ENCODE measurements around the gene ZNF780A. TPM values are rescaled to one million over a fixed set of nuclear protein-coding genes. Genes with fewer than 3 reads are reported as not detected.

ZNF780A gene
- total and polyA plus RNA-seq, 2 of the 8 experiments (the other 6 are each of a cell fraction or from before 2014, with no cell fraction given): 3.5 to 12.0 TPM

DNA sequence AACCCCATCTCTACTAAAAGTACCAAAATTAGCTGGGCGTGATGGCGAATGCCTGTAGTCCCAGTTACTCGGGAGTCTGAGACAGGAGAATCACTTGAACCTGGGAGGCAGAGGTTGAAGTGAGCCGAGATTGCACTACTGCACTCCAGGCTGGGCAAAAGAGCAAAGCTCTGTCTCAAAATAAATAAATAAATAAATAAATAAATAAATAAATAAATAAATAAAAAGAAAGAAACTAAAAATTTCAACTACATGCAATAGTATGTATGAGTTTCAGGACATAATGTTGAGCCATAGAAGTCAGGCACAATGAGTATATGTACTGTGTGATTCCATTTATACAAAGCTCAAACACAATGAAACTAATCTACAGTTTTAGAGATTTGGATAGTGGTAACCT is 12.9 kb upstream of the ZNF780A start:
- 91% methylated on average over 4 of the region's 4 CpGs; no CpG with 5 or more reads in 1 of the 2 experiments for WGBS, 2 experiments (ENCODE audit: extremely low coverage in 1 of 2, insufficient coverage in 1 of 2, insufficient read length in 1 of 2, insufficient replicate concordance in 2 of 2, low coverage in 1 of 2, low lambda C conversion rate in 2 of 2, missing lambda C conversion rate in 1 of 2)
- H3K27ac ChIP-seq (ENCODE audit: low read depth, low read length): no peak overlapping the region
- no peak overlapping the region for H3K4me2 ChIP-seq (ENCODE audit: insufficient read depth in 1 of 2, low read depth in 2 of 2, low read length in 2 of 2)
- H4K20me1 ChIP-seq (replicated peaks in 1 of 2; ENCODE audit: control insufficient read depth in 1 of 2, insufficient read depth in 2 of 2, low read length in 2 of 2): no peaks in the 10 kb centered on the region
- no peaks in the 10 kb centered on the region for H3K23me2 ChIP-seq (ENCODE audit: low read depth, low read length)
- no peak overlapping the region for H3K9ac ChIP-seq (replicated peaks in 1 of 4; ENCODE audit: extremely low read depth in 1 of 4, low read depth in 3 of 4, low read length in 3 of 4)
- H2BK15ac ChIP-seq (ENCODE audit: low read length): no peak overlapping the region
- peaks cover 6 to 7% of the 10 kb centered on the region in 2 experiments; a peak in 3 of 4 replicates for H3K9me3 ChIP-seq (ENCODE audit: insufficient read depth in 2 of 2, low read depth in 1 of 2, low read length in 1 of 2)
- no peak overlapping the region for H2BK12ac ChIP-seq (ENCODE audit: low read depth, low read length)
- no peak overlapping the region for H4K91ac ChIP-seq (replicated peaks; ENCODE audit: insufficient read length, low read length)
- H4K8ac ChIP-seq (ENCODE audit: extremely low read depth, insufficient read depth, low read length): no peak overlapping the region
- no peaks in the 10 kb centered on the region for H3K79me2 ChIP-seq (ENCODE audit: control insufficient read depth in 1 of 2, insufficient read depth in 2 of 2, low read length in 2 of 2)
- no peaks in the 10 kb centered on the region; the same call in 1 of the 2 replicates for H3K79me1 ChIP-seq (ENCODE audit: low read depth, low read length)
- H4K5ac ChIP-seq (ENCODE audit: insufficient read length, low read depth, low read length): no peak overlapping the region
- no peaks in the 10 kb centered on the region for H3K27me3 ChIP-seq (replicated peaks in 1 of 4; ENCODE audit: control insufficient read depth in 3 of 4, extremely low read depth in 1 of 4, insufficient read depth in 3 of 4, low read length in 3 of 4)
- no peaks in the 10 kb centered on the region for H3K4me1 ChIP-seq (replicated peaks in 1 of 4; ENCODE audit: control insufficient read depth in 3 of 4, insufficient read depth in 4 of 4, low read length in 3 of 4)
- TF ChIP-seq, protein P1, sequence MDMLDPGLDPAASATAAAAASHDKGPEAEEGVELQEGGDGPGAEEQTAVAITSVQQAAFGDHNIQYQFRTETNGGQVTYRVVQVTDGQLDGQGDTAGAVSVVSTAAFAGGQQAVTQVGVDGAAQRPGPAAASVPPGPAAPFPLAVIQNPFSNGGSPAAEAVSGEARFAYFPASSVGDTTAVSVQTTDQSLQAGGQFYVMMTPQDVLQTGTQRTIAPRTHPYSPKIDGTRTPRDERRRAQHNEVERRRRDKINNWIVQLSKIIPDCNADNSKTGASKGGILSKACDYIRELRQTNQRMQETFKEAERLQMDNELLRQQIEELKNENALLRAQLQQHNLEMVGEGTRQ (IDR thresholded peaks at IDR 0.05; ENCODE audit: low read length): no peak
- TF ChIP-seq RBBP5 (IDR thresholded peaks at IDR 0.05; ENCODE audit: borderline replicate concordance, low read depth, low read length) (no peak), POLR2A (IDR thresholded peaks at IDR 0.05; ENCODE audit: control extremely low read depth in 1 of 2, low read depth in 2 of 2, low read length in 2 of 2) (no peak), EZH2 (IDR thresholded peaks at IDR 0.05; ENCODE audit: low read depth, low read length, severe bottlenecking) (no peak)
- TF ChIP-seq, protein P2, sequence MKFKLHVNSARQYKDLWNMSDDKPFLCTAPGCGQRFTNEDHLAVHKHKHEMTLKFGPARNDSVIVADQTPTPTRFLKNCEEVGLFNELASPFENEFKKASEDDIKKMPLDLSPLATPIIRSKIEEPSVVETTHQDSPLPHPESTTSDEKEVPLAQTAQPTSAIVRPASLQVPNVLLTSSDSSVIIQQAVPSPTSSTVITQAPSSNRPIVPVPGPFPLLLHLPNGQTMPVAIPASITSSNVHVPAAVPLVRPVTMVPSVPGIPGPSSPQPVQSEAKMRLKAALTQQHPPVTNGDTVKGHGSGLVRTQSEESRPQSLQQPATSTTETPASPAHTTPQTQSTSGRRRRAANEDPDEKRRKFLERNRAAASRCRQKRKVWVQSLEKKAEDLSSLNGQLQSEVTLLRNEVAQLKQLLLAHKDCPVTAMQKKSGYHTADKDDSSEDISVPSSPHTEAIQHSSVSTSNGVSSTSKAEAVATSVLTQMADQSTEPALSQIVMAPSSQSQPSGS (IDR thresholded peaks at IDR 0.05; ENCODE audit: low read length): no peak
- H2AFZ ChIP-seq (ENCODE audit: low read length): no peak overlapping the region
- H2AK5ac ChIP-seq (ENCODE audit: low read depth, low read length): no peak overlapping the region
- H3K4ac ChIP-seq (replicated peaks; ENCODE audit: insufficient read length, low read depth, low read length): no peak overlapping the region
- POLR2A ChIA-PET (ENCODE audit: partially characterized antibody): no interaction called here
- H3K56ac ChIP-seq (replicated peaks; ENCODE audit: insufficient read length, low read depth, low read length): no peak overlapping the region
- CTCF ChIA-PET (ENCODE audit: partially characterized antibody): interaction anchor here (0.6 kb wide), 1 partner anchor 1732 kb away, joined by 4 read pairs; no protein-coding TSS in a partner anchor
- no peak overlapping the region for H3K4me3 ChIP-seq (ENCODE audit: extremely low read depth in 1 of 4, insufficient read depth in 2 of 4, low read depth in 3 of 4, low read length in 4 of 4)
- no peak overlapping the region for H3K14ac ChIP-seq (ENCODE audit: insufficient read length)
- no peak overlapping the region for H2BK120ac ChIP-seq (replicated peaks; ENCODE audit: low read depth, low read length)
- no peak overlapping the region for H2BK20ac ChIP-seq (ENCODE audit: low read length)
- FAIRE-seq (no peak), DNase-seq (ENCODE audit: low read depth in 1 of 2, low spot score in 2 of 2) (no peak)
- no peak overlapping the region for H3K23ac ChIP-seq (ENCODE audit: insufficient read length)
- no peak overlapping the region for H2BK5ac ChIP-seq (ENCODE audit: low read depth, low read length)
- no peaks in the 10 kb centered on the region for H3K36me3 ChIP-seq (ENCODE audit: control insufficient read depth in 2 of 4, insufficient read depth in 4 of 4, low read length in 3 of 4)
- H3K18ac ChIP-seq (ENCODE audit: extremely low read depth, low read length): no peak overlapping the region

All from H1 (cell line).